Body of pancreas (tissue), 4 donors: Measurements from ENCODE around the gene METTL14. TPM values are rescaled to one million over a fixed set of nuclear protein-coding genes. Genes with fewer than 3 reads are reported as not detected.
A peak's percentile ranks its signal among the peaks of the same experiment; 100 is the strongest.

Experiments
- ATAC-seq: fragments of 150-250 bp; one replicate; pipeline ENCODE4 v1.9.1; 2016
- DNase-seq, 4 donors: peaks; one replicate each; pipeline ENCODE4 v3.0.0-alpha.2; 2019
- H3K27ac ChIP-seq, 4 donors: fragments of 200-600 bp; sonication (generic); 1 replicate in 3 of 4; 2 replicates in 1 of 4; pipeline versions ENCODE4 v1.5.1 to v1.6.1; 2016 to 2019; ENCODE audit warnings: mild to moderate bottlenecking in 1 of 4, mixed read lengths in 1 of 4, moderate library complexity in 1 of 4
- H3K27me3 ChIP-seq, 2 donors: fragments of 200-600 bp; sonication (generic); one replicate each; pipeline ENCODE4 v1.6.0; 2016; ENCODE audit warnings: mild to moderate bottlenecking in 1 of 2
- H3K36me3 ChIP-seq, 2 donors: fragments of 200-600 bp; sonication (generic); replicated peaks in 1 of 2; 2 replicates each; pipeline ENCODE4 v1.5.1; 2016; ENCODE audit warnings: low read depth in 2 of 2; ENCODE audit not compliant: insufficient read depth in 1 of 2
- H3K4me1 ChIP-seq: fragments of 200-600 bp; sonication (generic); one replicate; pipeline ENCODE4 v1.6.0; 2016
- H3K4me3 ChIP-seq, 2 donors: fragments of 200-600 bp; sonication (generic); 1 replicate in 1 of 2; 2 replicates in 1 of 2; pipeline ENCODE4 v1.5.1; 2016 to 2019
- H3K9me3 ChIP-seq, 3 donors: fragments of 200-600 bp; sonication (generic); 1 replicate in 2 of 3; 2 replicates in 1 of 3; pipeline ENCODE4 v1.5.1; 2016
- CTCF ChIP-seq, 7 experiments: fragments of 450-650 bp in 4 of 7; fragments of 200-600 bp in 3 of 7; sonication (generic) in 3 of 7; IDR thresholded peaks; one replicate each; pipeline ENCODE4 v1.5.1; 2016 to 2019; ENCODE audit warnings: antibody characterized with exemption in 7 of 7
- POLR2A ChIP-seq, 3 donors: fragments of 450-650 bp; IDR thresholded peaks; one replicate each; pipeline ENCODE4 v1.6.1; 2016; ENCODE audit warnings: antibody characterized with exemption in 3 of 3, mild to moderate bottlenecking in 2 of 3
- WGBS, 2 donors: methylation state at CpG; one replicate each; pipeline ENCODE4 v1.1.5; 2017; 5-methylcytosine and 5-hydroxymethylcytosine counted together
- intact Hi-C: fragments of 100-400 bp; cut with DNase I; formaldehyde crosslinking; loops from one replicate; pipeline ENCODE4 v1.15.1; 2023
- total RNA-seq, 2 donors: library from RNA; depleted of rRNA; stranded (reverse); fragments of >200 nt; gene quantifications; one replicate each; pipeline ENCODE4 v1.1.0, GENCODE V29; 2016

The METTL14 gene
- total RNA-seq, 2 donors from 2014 or later, result 8.0 to 14.2 TPM

- Histone ChIP-seq H3K4me3 (no peak overlapping the region), H3K36me3 (peaks cover 0 to 32% of the 10 kb centered on the region in 2 donors), H3K27ac (no peak overlapping the region), H3K27me3 (no peaks in the 10 kb centered on the region), H3K4me1 (peaks cover 6% of the 10 kb centered on the region), H3K9me3 (no peaks in the 10 kb centered on the region)
- intact Hi-C loops, result no loop called here
- ATAC-seq, result no peak
- TF ChIP-seq POLR2A (IDR thresholded peaks at IDR 0.05) (no peak), CTCF (IDR thresholded peaks at IDR 0.05) (no peak)
- WGBS, 2 donors, result 49 to 71% methylated on average over 2 of the region's 2 CpGs
- DNase-seq, result no peak
Measured at GRCh38 chr4:118739022-118739713, 54.0 kb downstream of the METTL14 start.

DNA sequence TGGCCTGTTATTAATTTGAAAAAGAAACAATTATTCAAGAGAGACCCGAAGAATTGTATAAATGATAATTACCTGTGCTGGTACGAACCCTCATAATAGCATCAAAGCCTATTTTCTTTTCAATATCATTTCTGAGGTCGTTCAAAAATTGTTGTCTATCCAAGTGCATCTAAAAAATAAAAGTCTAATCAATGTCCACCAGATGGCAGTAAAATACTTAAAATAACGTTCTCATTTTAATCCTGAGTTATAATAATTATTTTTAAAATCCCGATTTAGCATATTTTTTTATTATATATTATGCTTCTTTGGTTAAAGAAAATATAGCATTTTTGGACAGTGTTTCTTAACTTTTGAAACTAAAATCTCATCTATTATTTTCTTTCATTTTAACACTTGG is 55.7 kb downstream of the METTL14 start:
- Histone ChIP-seq H3K4me1 (peaks cover 6% of the 10 kb centered on the region), H3K9me3 (no peaks in the 10 kb centered on the region), H3K36me3 (peaks cover 0 to 28% of the 10 kb centered on the region in 2 donors), H3K4me3 (no peak overlapping the region), H3K27me3 (no peaks in the 10 kb centered on the region), H3K27ac (peak overlapping the region in 1 of 4 donors; percentile 10)
- no peak for DNase-seq
- intact Hi-C loops, result no loop called here
- no peak for ATAC-seq
- WGBS, 2 donors, result 30 to 32% methylated on average over 5 of the region's 5 CpGs
- TF ChIP-seq POLR2A (IDR thresholded peaks at IDR 0.05) (no peak), CTCF (IDR thresholded peaks at IDR 0.05) (peak in 6 of 7 experiments; percentile 26 to 46 (median 38))

- TF ChIP-seq POLR2A (IDR thresholded peaks at IDR 0.05) (no peak), CTCF (IDR thresholded peaks at IDR 0.05) (no peak)
- Histone ChIP-seq H3K36me3 (peaks cover 0 to 24% of the 10 kb centered on the region in 2 donors), H3K4me3 (no peak overlapping the region), H3K27me3 (no peaks in the 10 kb centered on the region), H3K27ac (peak overlapping the region in 1 of 4 donors; percentile 10), H3K9me3 (no peaks in the 10 kb centered on the region), H3K4me1 (peaks cover 6% of the 10 kb centered on the region)
- intact Hi-C loops, result no loop called here
- 56 to 66% methylated on average over 6 of the region's 6 CpGs for WGBS, 2 donors
- no peak for DNase-seq
- no peak for ATAC-seq
Measured at GRCh38 chr4:118741301-118741855, 56.2 kb downstream of the METTL14 start.

DNA sequence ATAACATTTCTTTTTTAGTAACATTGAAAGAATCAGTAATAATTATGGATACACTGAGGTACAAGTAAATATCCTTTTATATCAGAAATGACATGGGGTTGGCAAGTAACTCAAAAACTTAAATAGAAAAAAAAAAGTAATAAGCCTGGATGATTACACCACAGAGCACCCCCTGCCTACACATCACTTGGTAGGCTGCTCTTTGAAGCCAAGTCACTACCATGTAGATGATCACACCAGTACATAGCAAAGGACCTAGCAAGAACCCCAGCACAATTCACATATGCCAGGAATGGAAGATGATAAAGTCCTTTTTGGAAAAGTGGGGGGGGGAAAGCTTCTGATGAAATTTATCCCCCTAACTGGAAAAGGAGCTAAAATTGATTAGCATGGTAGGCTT is 56.9 kb downstream of the METTL14 start:
- ATAC-seq (no peak), DNase-seq (no peak)
- Histone ChIP-seq H3K9me3 (no peaks in the 10 kb centered on the region), H3K27me3 (no peaks in the 10 kb centered on the region), H3K4me3 (no peak overlapping the region), H3K4me1 (peaks cover 6% of the 10 kb centered on the region), H3K36me3 (peaks cover 0 to 19% of the 10 kb centered on the region in 2 donors), H3K27ac (no peak overlapping the region)
- intact Hi-C loops, result no loop called here
- TF ChIP-seq CTCF (IDR thresholded peaks at IDR 0.05) (no peak), POLR2A (IDR thresholded peaks at IDR 0.05) (no peak)

- Histone ChIP-seq H3K27me3 (no peaks in the 10 kb centered on the region), H3K4me3 (no peak overlapping the region), H3K36me3 (peaks cover 0 to 15% of the 10 kb centered on the region in 2 donors), H3K27ac (no peak overlapping the region), H3K4me1 (no peaks in the 10 kb centered on the region), H3K9me3 (no peaks in the 10 kb centered on the region)
- 75 to 82% methylated on average over 4 of the region's 4 CpGs for WGBS, 2 donors
- TF ChIP-seq POLR2A (IDR thresholded peaks at IDR 0.05) (no peak), CTCF (IDR thresholded peaks at IDR 0.05) (no peak)
- DNase-seq (no peak), ATAC-seq (no peak)
- intact Hi-C loops, result no loop called here
Measured at GRCh38 chr4:118743867-118744266, 58.7 kb downstream of the METTL14 start.
